Colonic mucosa (tissue), 4 donors: Measurements from ENCODE around the gene G6PC3. TPM values are rescaled to one million over a fixed set of nuclear protein-coding genes. Genes with fewer than 3 reads are reported as not detected.
A peak's percentile ranks its signal among the peaks of the same experiment; 100 is the strongest.

Source experiments
- DNase-seq: peaks from one replicate; pipeline ENCODE4 v3.0.0-alpha.2; 2020
- H3K27ac ChIP-seq: fragments of 200-600 bp; one replicate; pipeline ENCODE4 v1.8.0; 2021
- H3K27me3 ChIP-seq: fragments of 200-600 bp; one replicate; pipeline ENCODE4 v1.8.0; 2021
- H3K36me3 ChIP-seq: fragments of 200-600 bp; one replicate; pipeline ENCODE4 v1.8.0; 2021
- H3K4me1 ChIP-seq: fragments of 200-600 bp; one replicate; pipeline ENCODE4 v1.8.0; 2021; ENCODE audit warnings: mild to moderate bottlenecking
- H3K4me3 ChIP-seq: fragments of 200-600 bp; one replicate; pipeline ENCODE4 v1.8.0; 2021
- H3K9ac ChIP-seq, 2 donors: one replicate each; pipeline ENCODE4 v1.7.0; 2013; ENCODE audit warnings: control low read depth in 2 of 2, low read depth in 2 of 2, low read length in 2 of 2
- H3K9me3 ChIP-seq: fragments of 200-600 bp; one replicate; pipeline ENCODE4 v1.8.0; 2021
- intact Hi-C: fragments of 100-400 bp; cut with DNase I; formaldehyde crosslinking; loops from one replicate; pipeline ENCODE4 v1.14.1; 2022
- total RNA-seq, 2 donors: library from RNA; stranded (reverse); fragmentation: NEBNext Ultra II Directional in 1 of 2; extraction: Animal tissue kit (Norgen Biotek cat#: 25700) in 1 of 2; gene quantifications; one replicate each; pipeline ENCODE4 v1.2.1, GENCODE V29; 2021
- TF ChIP-seq, protein P1 (sequence below): fragments of 200-600 bp; IDR thresholded peaks from one replicate; pipeline ENCODE4 v1.8.0; 2022; ENCODE audit warnings: antibody characterized with exemption, mild to moderate bottlenecking
- donor health status: healthy.
- donor health status: DM: no; HTN: no; CAD: no.
- donor health status: DM: no; HTN: no; CAD: no.

The G6PC3 gene
- total RNA-seq, 2 donors from 2014 or later: 28.3 to 44.7 TPM

DNA sequence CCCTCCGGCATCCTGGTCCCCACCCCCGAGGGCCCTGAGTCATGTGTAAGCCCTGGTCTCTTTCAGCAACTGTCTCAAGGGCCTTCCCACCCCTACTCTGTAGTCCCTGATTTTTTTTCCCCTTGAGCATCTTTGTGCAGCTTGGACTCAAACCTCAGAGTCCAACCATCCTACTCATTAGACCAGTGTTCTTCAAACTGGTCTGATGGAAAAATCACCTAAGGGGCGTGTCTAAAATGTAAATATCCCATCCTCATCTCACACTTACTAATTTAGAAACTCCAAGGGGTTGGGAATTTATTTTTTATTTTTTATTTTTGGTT lies 624 bp downstream of the G6PC3 start:
- intact Hi-C loops: loop anchor here (5.0 kb wide), 1 partner anchor 41 kb away; no protein-coding TSS in a partner anchor
- no peak for DNase-seq
- H3K27ac ChIP-seq: peak overlapping the region; percentile 90
- H3K36me3 ChIP-seq: no peaks in the 10 kb centered on the region
- peaks cover 5% of the 10 kb centered on the region for H3K4me1 ChIP-seq
- peak overlapping the region; percentile 85 to 89 for H3K9ac ChIP-seq
- H3K9me3 ChIP-seq: no peaks in the 10 kb centered on the region
- peak overlapping the region; percentile 71 for H3K4me3 ChIP-seq
- H3K27me3 ChIP-seq: no peaks in the 10 kb centered on the region
- TF ChIP-seq, protein P1, sequence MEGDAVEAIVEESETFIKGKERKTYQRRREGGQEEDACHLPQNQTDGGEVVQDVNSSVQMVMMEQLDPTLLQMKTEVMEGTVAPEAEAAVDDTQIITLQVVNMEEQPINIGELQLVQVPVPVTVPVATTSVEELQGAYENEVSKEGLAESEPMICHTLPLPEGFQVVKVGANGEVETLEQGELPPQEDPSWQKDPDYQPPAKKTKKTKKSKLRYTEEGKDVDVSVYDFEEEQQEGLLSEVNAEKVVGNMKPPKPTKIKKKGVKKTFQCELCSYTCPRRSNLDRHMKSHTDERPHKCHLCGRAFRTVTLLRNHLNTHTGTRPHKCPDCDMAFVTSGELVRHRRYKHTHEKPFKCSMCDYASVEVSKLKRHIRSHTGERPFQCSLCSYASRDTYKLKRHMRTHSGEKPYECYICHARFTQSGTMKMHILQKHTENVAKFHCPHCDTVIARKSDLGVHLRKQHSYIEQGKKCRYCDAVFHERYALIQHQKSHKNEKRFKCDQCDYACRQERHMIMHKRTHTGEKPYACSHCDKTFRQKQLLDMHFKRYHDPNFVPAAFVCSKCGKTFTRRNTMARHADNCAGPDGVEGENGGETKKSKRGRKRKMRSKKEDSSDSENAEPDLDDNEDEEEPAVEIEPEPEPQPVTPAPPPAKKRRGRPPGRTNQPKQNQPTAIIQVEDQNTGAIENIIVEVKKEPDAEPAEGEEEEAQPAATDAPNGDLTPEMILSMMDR: no peak

DNA sequence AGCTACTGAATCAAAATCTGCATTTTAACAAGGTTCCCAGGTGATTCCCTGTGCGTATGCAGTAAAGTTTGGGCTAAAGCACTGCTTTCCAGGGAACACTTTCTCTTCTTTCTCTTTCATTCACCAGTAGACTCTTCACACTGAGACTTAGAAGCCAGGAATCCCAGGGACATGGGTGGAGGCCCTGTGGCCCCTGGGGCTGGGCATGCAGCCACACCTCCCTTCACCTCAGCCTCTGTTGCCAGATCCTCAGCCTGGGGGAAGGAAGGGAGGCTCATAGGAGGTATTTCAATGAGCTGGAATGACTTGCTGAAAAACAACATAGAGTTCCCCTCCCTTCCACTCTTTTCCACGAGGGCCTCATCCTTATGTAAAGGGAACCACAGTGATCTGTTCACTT lies 1.2 kb downstream of the G6PC3 start:
- no peak for DNase-seq
- TF ChIP-seq, protein P1: no peak
- no peaks in the 10 kb centered on the region for H3K9me3 ChIP-seq
- intact Hi-C loops: loop anchor here (5.0 kb wide), 1 partner anchor 41 kb away; no protein-coding TSS in a partner anchor
- H3K27ac ChIP-seq: peak overlapping the region; percentile 90
- no peaks in the 10 kb centered on the region for H3K27me3 ChIP-seq
- H3K36me3 ChIP-seq: no peaks in the 10 kb centered on the region
- peaks cover 5% of the 10 kb centered on the region for H3K4me1 ChIP-seq
- H3K4me3 ChIP-seq: peak overlapping the region; percentile 71
- H3K9ac ChIP-seq: peak overlapping the region in 1 of 2 donors; percentile 89

DNA sequence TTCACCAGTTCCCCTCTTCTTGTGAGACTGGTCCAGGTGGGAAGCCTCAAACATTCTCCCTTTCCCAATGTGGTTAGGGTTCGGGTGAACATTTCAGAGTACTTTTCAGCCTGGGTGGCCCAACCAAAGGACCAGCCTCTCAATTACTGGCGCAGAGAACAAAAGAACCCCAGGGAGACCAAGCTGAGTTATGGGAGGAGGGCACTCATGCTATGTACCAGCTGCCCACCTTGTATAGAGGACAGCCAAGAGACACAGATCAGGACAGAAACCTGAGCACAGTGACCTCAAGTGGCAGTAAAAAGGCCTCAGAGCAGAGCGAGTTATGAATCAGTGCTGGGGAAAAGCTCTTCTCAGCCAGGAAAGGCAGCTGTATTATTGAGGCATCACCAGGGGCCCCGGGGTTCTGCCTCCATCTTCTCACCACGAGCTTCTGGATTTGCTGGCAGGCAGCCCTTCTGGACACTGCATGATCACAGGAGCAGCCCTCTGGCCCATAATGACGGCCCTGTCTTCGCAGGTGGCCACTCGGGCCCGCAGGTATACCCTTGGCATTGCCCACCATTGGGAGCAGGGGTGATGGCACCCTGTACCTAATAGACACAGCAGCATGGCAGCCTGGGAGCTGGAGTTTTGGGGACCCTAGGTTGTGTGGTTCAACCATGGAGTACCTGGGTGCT lies 3.8 kb downstream of the G6PC3 start:
- intact Hi-C loops: loop anchor here (5.0 kb wide), 1 partner anchor 38 kb away; no protein-coding TSS in a partner anchor
- no peak for DNase-seq
- H3K4me1 ChIP-seq: peaks cover 5% of the 10 kb centered on the region

DNA sequence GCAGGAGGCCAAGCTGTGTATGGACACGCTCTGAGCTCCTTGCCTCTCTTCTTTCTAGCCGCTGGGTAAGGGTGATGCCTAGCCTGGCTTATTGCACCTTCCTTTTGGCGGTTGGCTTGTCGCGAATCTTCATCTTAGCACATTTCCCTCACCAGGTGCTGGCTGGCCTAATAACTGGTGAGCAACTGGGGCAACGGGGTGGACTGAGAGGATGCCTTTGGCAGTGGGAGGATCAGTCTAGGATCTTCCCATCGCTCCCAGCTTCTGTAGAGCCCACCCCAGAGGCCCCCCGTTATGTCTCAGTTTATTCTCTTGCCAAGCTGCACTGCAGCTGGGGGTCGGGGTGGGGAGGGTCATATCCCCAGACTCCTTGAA lies 4.4 kb downstream of the G6PC3 start:
- intact Hi-C loops: loop anchor here (5.0 kb wide), 1 partner anchor 37 kb away; no protein-coding TSS in a partner anchor
- Histone ChIP-seq H3K4me3 (no peak overlapping the region), H3K4me1 (peaks cover 5% of the 10 kb centered on the region), H3K27ac (no peak overlapping the region), H3K36me3 (no peaks in the 10 kb centered on the region), H3K27me3 (no peaks in the 10 kb centered on the region), H3K9me3 (no peaks in the 10 kb centered on the region), H3K9ac (no peak overlapping the region)
- TF ChIP-seq, protein P1: no peak
- DNase-seq: no peak

More for the DNA sequence above, 3.8 kb downstream of the G6PC3 start:
- Histone ChIP-seq H3K27me3 (no peaks in the 10 kb centered on the region), H3K4me3 (no peak overlapping the region), H3K9me3 (no peaks in the 10 kb centered on the region), H3K36me3 (no peaks in the 10 kb centered on the region), H3K27ac (no peak overlapping the region), H3K9ac (no peak overlapping the region)
- TF ChIP-seq, protein P1: no peak

DNA sequence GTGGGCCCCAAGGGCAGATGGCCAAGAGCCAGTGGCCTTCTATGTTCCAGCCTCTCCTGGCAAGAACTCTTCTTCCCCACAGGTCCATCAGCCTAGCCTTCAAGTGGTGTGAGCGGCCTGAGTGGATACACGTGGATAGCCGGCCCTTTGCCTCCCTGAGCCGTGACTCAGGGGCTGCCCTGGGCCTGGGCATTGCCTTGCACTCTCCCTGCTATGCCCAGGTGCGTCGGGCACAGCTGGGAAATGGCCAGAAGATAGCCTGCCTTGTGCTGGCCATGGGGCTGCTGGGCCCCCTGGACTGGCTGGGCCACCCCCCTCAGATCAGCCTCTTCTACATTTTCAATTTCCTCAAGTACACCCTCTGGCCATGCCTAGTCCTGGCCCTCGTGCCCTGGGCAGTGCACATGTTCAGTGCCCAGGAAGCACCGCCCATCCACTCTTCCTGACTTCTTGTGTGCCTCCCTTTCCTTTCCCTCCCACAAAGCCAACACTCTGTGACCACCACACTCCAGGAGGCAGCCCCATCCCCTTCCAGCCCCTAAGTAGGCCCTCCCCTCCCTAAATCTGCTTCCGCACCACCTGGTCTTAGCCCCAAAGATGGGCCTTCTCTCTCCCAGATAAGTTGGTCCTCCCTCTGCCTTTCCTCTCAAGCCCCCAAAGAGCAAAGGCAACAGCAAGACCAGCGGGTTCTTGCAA lies 5.2 kb downstream of the G6PC3 start:
- no peaks in the 10 kb centered on the region for H3K27me3 ChIP-seq
- H3K27ac ChIP-seq: no peak overlapping the region
- H3K9me3 ChIP-seq: no peaks in the 10 kb centered on the region
- DNase-seq: no peak
- TF ChIP-seq, protein P1: no peak
- no peak overlapping the region for H3K9ac ChIP-seq
- H3K4me3 ChIP-seq: no peak overlapping the region
- H3K36me3 ChIP-seq: no peaks in the 10 kb centered on the region
- intact Hi-C loops: no loop called here
- peaks cover 5% of the 10 kb centered on the region for H3K4me1 ChIP-seq
